Measurements from ENCODE around the gene ZNF385C.

Gene ZNF385C

DNA sequence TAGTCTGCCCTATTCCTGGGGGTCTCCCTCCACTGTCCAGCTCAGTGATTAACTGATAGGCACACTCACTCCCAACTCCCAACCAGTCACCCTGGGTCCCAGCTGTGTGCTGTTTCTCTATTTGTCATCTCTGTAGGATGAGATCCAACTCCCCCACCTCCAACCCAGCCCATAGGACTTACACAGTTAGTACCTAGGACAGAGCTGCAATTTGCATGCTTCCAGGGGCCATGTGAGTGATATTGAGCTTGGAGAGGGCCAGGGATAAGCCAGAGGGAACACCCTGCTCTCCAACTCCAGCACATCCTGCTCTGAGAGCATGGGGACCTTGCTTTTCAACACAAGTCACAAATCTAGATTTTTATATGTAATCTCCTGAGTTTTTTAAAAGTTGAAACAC is 56.7 kb downstream of the ZNF385C start:
- TF ChIP-seq, protein P1, sequence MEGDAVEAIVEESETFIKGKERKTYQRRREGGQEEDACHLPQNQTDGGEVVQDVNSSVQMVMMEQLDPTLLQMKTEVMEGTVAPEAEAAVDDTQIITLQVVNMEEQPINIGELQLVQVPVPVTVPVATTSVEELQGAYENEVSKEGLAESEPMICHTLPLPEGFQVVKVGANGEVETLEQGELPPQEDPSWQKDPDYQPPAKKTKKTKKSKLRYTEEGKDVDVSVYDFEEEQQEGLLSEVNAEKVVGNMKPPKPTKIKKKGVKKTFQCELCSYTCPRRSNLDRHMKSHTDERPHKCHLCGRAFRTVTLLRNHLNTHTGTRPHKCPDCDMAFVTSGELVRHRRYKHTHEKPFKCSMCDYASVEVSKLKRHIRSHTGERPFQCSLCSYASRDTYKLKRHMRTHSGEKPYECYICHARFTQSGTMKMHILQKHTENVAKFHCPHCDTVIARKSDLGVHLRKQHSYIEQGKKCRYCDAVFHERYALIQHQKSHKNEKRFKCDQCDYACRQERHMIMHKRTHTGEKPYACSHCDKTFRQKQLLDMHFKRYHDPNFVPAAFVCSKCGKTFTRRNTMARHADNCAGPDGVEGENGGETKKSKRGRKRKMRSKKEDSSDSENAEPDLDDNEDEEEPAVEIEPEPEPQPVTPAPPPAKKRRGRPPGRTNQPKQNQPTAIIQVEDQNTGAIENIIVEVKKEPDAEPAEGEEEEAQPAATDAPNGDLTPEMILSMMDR (IDR thresholded peaks at IDR 0.05; ENCODE audit: low read depth, low read length) = no peak
- no peak for DNase-seq (ENCODE audit: extremely low read depth, low read depth)

DNA sequence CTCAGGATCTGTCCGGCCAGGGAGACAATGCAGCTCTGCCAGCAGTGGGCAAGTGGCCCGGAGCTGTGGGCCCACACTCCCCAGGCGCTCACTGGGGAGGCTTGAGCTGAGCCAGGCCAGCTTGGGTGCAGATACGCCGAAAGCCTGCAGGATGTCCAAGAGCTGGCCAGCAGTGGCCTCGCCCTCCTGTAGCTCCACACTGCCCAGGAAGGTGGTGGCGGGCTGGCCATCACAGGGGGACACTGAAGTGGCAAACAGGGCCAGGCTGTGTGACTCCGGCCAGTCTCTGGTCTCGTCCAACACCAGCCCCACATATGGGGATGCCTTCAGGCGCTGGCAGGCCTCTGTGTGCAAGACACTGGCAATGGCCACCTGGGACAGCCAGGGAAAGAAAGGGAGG is 57.5 kb downstream of the ZNF385C start:
- TF ChIP-seq, protein P1 (IDR thresholded peaks at IDR 0.05; ENCODE audit: low read depth, low read length) = no peak

DNA sequence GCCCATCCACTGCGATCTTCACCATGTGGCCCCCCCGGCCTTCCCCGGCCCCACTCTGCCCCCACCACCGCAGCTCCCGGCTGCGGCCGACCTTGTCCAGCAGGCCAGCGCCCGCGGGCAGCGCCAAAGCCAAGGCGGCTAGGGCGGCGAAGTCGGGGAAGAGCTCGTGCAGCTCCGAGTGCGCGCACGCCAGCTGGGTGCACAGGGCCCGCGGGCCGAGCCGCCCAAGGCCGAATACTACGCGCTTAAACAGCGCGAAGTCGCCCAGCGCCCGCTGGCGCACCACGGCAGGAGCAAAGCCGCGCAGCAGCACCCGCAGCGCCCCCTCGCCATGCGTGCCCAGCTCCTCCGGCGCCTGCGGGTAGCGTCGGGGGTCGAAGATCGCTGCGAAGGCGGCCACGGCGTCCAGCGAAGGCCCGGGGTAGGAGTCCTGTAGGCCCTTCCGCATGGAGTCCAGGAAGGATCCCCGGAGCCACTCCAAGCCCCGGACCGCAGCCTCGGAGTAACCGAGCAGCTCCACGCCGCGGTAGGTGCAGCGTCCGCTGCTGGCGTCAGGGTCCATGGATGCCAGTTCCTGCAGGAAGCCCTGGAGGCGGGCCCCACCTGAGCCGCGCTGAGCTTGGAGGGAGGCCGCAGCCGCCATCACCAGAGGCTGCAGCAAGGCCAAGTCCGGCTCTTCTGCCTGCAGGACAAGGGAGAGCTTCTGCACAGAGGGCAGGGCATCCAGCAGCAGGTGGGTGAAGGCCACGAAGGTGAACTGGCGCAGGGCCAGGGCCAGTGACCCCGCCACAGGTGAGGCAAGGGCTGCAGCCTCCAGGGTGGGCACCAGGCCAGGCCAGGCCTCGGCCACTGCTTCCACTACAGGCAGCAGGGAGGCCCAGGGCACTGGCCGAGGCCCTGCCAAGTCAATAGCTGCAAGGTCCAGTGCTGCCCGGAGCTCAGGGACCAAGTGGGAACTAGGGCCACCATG is 58.2 kb downstream of the ZNF385C start:
- TF ChIP-seq, protein P1 (IDR thresholded peaks at IDR 0.05; ENCODE audit: low read depth, low read length) = no peak
- DNase-seq (ENCODE audit: extremely low read depth, low read depth) = no peak

More for the DNA sequence above, 57.5 kb downstream of the ZNF385C start:
- DNase-seq (ENCODE audit: extremely low read depth, low read depth) = no peak

DNA sequence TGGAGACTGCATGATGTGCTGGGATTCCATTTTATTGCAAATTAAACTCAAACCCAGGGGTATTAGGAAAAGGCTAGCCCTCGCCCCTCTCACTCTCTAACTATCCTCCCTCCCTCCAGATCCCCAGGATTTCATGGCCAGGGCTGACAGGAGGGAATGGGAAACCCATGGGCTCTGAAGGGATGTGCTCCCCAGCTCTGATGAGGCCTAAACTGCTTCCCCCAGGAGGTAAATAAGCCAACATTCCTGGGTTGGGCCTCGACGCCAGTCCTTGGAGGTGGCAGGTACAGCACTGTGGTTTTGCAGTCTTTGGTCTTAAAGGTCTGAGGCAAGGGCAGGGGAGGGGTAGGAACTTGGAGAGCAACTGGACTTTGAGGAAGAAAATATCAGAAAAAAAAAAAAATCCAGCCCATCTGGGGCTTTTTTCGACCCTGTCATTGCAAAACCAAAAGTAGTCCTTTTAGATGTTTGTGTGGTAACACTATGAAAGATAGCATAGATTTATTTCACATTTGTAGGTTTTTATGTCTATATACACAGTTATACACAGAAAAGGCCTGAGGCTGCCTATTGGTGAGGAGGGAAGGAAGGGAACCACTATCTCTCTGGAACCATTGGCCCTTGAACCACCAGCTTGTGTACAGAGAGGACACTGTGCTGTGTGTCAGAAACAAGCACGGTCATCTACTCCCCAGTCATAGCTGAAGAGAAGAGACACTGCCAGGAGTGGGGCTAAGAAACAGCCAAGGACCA is 59.9 kb downstream of the ZNF385C start:
- DNase-seq (ENCODE audit: extremely low read depth, low read depth) = no peak
- TF ChIP-seq, protein P1 (IDR thresholded peaks at IDR 0.05; ENCODE audit: low read depth, low read length) = no peak

DNA sequence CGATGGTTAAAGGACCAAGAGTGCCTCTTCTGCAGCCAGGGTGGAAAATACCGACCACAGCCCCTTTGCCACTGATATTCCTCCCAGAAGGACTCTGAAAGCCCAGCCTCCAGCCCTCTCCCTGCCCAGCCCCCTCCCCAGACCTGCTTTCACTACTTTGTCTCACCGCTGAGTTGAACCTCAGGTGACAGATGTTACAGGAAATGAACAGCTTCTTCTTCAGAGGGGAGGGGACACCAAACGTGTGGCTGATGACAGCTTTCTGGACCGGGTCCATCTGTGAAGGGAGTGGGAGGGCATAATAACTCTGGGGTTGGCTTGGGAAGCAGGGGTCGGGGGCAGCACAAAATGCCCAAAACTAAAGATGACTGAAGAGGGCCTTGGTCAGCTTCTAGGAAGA is 64.2 kb downstream of the ZNF385C start:
- DNase-seq (ENCODE audit: extremely low read depth, low read depth) = no peak
- TF ChIP-seq, protein P1 (IDR thresholded peaks at IDR 0.05; ENCODE audit: low read depth, low read length) = no peak

DNA sequence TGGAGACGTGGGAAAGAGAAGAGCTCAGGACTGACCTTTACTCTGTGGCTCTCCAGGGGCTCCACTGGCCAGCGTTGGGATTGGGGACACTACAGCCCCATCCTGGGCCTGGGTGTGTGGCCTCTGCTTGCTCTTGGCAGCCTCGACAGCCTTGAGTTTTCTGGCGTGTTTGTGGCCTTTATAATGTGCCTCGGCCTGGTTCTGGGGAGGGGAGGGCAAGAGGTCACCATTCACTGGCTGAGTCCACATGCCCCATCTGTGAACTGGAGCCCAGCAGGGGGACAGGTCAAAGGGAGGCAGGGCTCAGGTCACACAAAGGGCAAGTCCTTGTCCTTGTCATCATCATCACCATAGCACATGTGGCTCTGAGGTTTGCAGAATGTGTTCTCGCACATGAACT is 66.7 kb downstream of the ZNF385C start:
- TF ChIP-seq, protein P1 (IDR thresholded peaks at IDR 0.05; ENCODE audit: low read depth, low read length) = no peak
- DNase-seq (ENCODE audit: extremely low read depth, low read depth) = no peak

DNA sequence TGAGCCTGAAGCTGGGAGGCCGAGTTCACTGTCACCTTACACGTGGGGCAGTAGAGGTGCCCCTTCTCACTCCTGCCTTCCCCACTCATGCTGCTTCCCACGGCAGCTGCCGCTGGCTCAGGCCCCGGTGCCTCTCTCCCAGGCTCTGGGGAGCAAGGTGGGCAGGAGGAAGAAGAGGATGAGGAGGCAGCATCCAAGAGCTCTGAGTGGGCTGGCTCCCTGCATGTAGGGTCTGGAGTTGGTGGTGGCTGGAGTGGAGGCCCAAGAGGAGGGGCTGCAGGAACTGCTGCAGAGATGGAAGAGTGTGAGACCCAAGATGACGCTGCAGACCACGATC is 69.5 kb downstream of the ZNF385C start:
- DNase-seq (ENCODE audit: extremely low read depth, low read depth) = no peak
- TF ChIP-seq, protein P1 (IDR thresholded peaks at IDR 0.05; ENCODE audit: low read depth, low read length) = no peak
